H1 (cell line): Measurements from ENCODE around the gene HAND1. TPM values are rescaled to one million over a fixed set of nuclear protein-coding genes. Genes with fewer than 3 reads are reported as not detected.

ENCODE experiments used
- CTCF ChIA-PET: fragments of 300-600 bp; sonication (Branson Sonifier 250); formaldehyde crosslinking; loops from one replicate; lab custom pipeline; 2021; ENCODE audit not compliant: partially characterized antibody; lab: Charles Lee
- POLR2A ChIA-PET: fragments of 300-600 bp; sonication (Branson Sonifier 250); formaldehyde crosslinking; loops from one replicate; lab custom pipeline; 2021; ENCODE audit warnings: inconsistent platforms; ENCODE audit not compliant: partially characterized antibody; lab: Charles Lee
- DNase-seq, 2 experiments: peaks; one replicate each; pipeline versions ENCODE4 v3.0.0 to v3.0.0-alpha.2; 2010 to 2022; ENCODE audit warnings: low spot score in 2 of 2, low read depth in 1 of 2, mixed read lengths in 1 of 2
- FAIRE-seq: peaks from 2 replicates; lab custom pipeline; 2011; peaks lifted over from hg19 to GRCh38; lab: Jason Lieb, UNC
- H2AFZ ChIP-seq: 2 replicates; pipeline ENCODE4 v1.8.1; 2012; ENCODE audit warnings: low read length, inconsistent platforms
- H2AK5ac ChIP-seq: 2 replicates; pipeline ENCODE4 v1.6.1; 2013; ENCODE audit warnings: low read depth, low read length
- H2BK120ac ChIP-seq: replicated peaks from 2 replicates; pipeline ENCODE3; 2013; ENCODE audit warnings: low read depth, low read length, inconsistent platforms
- H2BK12ac ChIP-seq: 2 replicates; pipeline ENCODE4 v1.6.1; 2013; ENCODE audit warnings: low read depth, low read length
- H2BK15ac ChIP-seq: 2 replicates; pipeline ENCODE4 v1.6.1; 2013; ENCODE audit warnings: low read length
- H2BK20ac ChIP-seq: 2 replicates; pipeline ENCODE4 v1.6.1; 2013; ENCODE audit warnings: low read length
- H2BK5ac ChIP-seq: 2 replicates; pipeline ENCODE4 v1.6.1; 2013; ENCODE audit warnings: low read depth, low read length
- H3K14ac ChIP-seq: 2 replicates; pipeline ENCODE4 v1.6.1; 2013; ENCODE audit warnings: inconsistent platforms; ENCODE audit not compliant: insufficient read length
- H3K18ac ChIP-seq: 2 replicates; pipeline ENCODE4 v1.6.1; 2013; ENCODE audit warnings: low read length; ENCODE audit errors: extremely low read depth
- H3K23ac ChIP-seq: 2 replicates; pipeline ENCODE4 v1.6.1; 2013; ENCODE audit warnings: inconsistent platforms; ENCODE audit not compliant: insufficient read length
- H3K23me2 ChIP-seq: 2 replicates; pipeline ENCODE4 v1.6.1; 2013; ENCODE audit warnings: low read depth, low read length
- H3K27ac ChIP-seq: 2 replicates; pipeline ENCODE4 v1.6.1; 2011; ENCODE audit warnings: low read depth, low read length, inconsistent platforms
- H3K27me3 ChIP-seq, 4 experiments: replicated peaks in 1 of 4; 1 replicate in 1 of 4; 2 replicates in 3 of 4; pipeline versions ENCODE4 v1.6.1 to v1.8.1; 2011 to 2013; ENCODE audit warnings: low read length in 3 of 4, mild to moderate bottlenecking in 3 of 4, inconsistent platforms in 2 of 4, mixed read lengths in 2 of 4, moderate library complexity in 1 of 4; ENCODE audit not compliant: control insufficient read depth in 3 of 4, insufficient read depth in 3 of 4; ENCODE audit errors: extremely low read depth in 1 of 4
- H3K36me3 ChIP-seq, 4 experiments: 2 replicates each; pipeline versions ENCODE4 v1.6.1 to v1.8.1; 2011 to 2013; ENCODE audit warnings: mild to moderate bottlenecking in 4 of 4, low read length in 3 of 4, moderate library complexity in 2 of 4, control low read depth in 1 of 4, inconsistent platforms in 1 of 4; ENCODE audit not compliant: insufficient read depth in 4 of 4, control insufficient read depth in 2 of 4
- H3K4ac ChIP-seq: replicated peaks from 2 replicates; pipeline ENCODE3; 2013; ENCODE audit warnings: low read length, low read depth, mixed read lengths, inconsistent platforms; ENCODE audit not compliant: insufficient read length
- H3K4me1 ChIP-seq, 4 experiments: replicated peaks in 1 of 4; 1 replicate in 1 of 4; 2 replicates in 3 of 4; pipeline versions ENCODE4 v1.6.1 to v1.8.1; 2011 to 2013; ENCODE audit warnings: low read length in 3 of 4, inconsistent platforms in 2 of 4, mixed read lengths in 1 of 4; ENCODE audit not compliant: insufficient read depth in 4 of 4, control insufficient read depth in 3 of 4
- H3K4me2 ChIP-seq, 2 experiments: 2 replicates each; pipeline versions ENCODE4 v1.6.1 to v1.8.1; 2011 to 2013; ENCODE audit warnings: low read depth in 2 of 2, low read length in 2 of 2, control low read depth in 1 of 2, inconsistent platforms in 1 of 2, mild to moderate bottlenecking in 1 of 2; ENCODE audit not compliant: insufficient read depth in 1 of 2
- H3K4me3 ChIP-seq, 4 experiments: fragments of 200-600, 300-600 bp in 1 of 4; sonication (generic), shearing (Covaris generic), sonication (Bioruptor Twin) in 1 of 4; 2 replicates each; pipeline versions ENCODE4 v1.5.1 to v1.8.1; 2011 to 2016; ENCODE audit warnings: low read length in 4 of 4, low read depth in 3 of 4, control low read depth in 2 of 4, inconsistent platforms in 2 of 4, mild to moderate bottlenecking in 2 of 4, mixed read lengths in 1 of 4, moderate library complexity in 1 of 4; ENCODE audit not compliant: insufficient read depth in 2 of 4; ENCODE audit errors: extremely low read depth in 1 of 4
- H3K56ac ChIP-seq: replicated peaks from 2 replicates; pipeline ENCODE3; 2013; ENCODE audit warnings: low read depth, mild to moderate bottlenecking, mixed read lengths, low read length, inconsistent platforms; ENCODE audit not compliant: insufficient read length
- H3K79me1 ChIP-seq: 2 replicates; pipeline ENCODE4 v1.6.1; 2013; ENCODE audit warnings: low read depth, low read length, control low read depth
- H3K79me2 ChIP-seq, 2 experiments: 2 replicates each; pipeline versions ENCODE4 v1.6.1 to v1.8.1; 2012 to 2013; ENCODE audit warnings: low read length in 2 of 2, mild to moderate bottlenecking in 2 of 2, inconsistent platforms in 1 of 2; ENCODE audit not compliant: insufficient read depth in 2 of 2, control insufficient read depth in 1 of 2
- H3K9ac ChIP-seq, 4 experiments: replicated peaks in 1 of 4; 1 replicate in 1 of 4; 2 replicates in 3 of 4; pipeline versions ENCODE4 v1.6.1 to v1.8.1; 2011 to 2013; ENCODE audit warnings: low read depth in 3 of 4, low read length in 3 of 4, control low read depth in 2 of 4, mild to moderate bottlenecking in 2 of 4, moderate library complexity in 2 of 4, inconsistent platforms in 1 of 4; ENCODE audit errors: extremely low read depth in 1 of 4
- H3K9me3 ChIP-seq, 2 experiments: 2 replicates each; pipeline versions ENCODE4 v1.6.1 to v1.8.1; 2012 to 2013; ENCODE audit warnings: mild to moderate bottlenecking in 2 of 2, moderate library complexity in 2 of 2, control low read depth in 1 of 2, inconsistent platforms in 1 of 2, low read depth in 1 of 2, low read length in 1 of 2, mixed read lengths in 1 of 2; ENCODE audit not compliant: insufficient read depth in 2 of 2
- H4K20me1 ChIP-seq, 2 experiments: replicated peaks in 1 of 2; 2 replicates each; pipeline versions ENCODE3 to v1.8.1; 2011 to 2013; ENCODE audit warnings: inconsistent platforms in 2 of 2, low read length in 2 of 2, mild to moderate bottlenecking in 1 of 2; ENCODE audit not compliant: insufficient read depth in 2 of 2, control insufficient read depth in 1 of 2
- H4K5ac ChIP-seq: 2 replicates; pipeline ENCODE4 v1.6.1; 2013; ENCODE audit warnings: low read length, low read depth, mixed read lengths, inconsistent platforms; ENCODE audit not compliant: insufficient read length
- H4K8ac ChIP-seq: 2 replicates; pipeline ENCODE4 v1.8.0; 2013; ENCODE audit warnings: mild to moderate bottlenecking, moderate library complexity, low read length, inconsistent platforms; ENCODE audit not compliant: insufficient read depth; ENCODE audit errors: extremely low read depth
- H4K91ac ChIP-seq: replicated peaks from 2 replicates; pipeline ENCODE3; 2013; ENCODE audit warnings: low read length, mixed read lengths, inconsistent platforms; ENCODE audit not compliant: insufficient read length
- SUZ12 ChIP-seq: fragments of 200-600 bp; sonication (generic); IDR thresholded peaks from 2 replicates; pipeline ENCODE4 v1.6.1; 2012; ENCODE audit warnings: mild to moderate bottlenecking, inconsistent platforms, low read length, moderate library complexity, mixed read lengths
- WGBS, 2 experiments: shearing (Covaris generic) in 1 of 2; methylation state at CpG; one replicate each; pipeline versions ENCODE4 v1.1.6 to v1.1.7; 2013 to 2015; ENCODE audit warnings: low lambda C conversion rate in 2 of 2, mixed read lengths in 2 of 2, inconsistent platforms in 1 of 2, low coverage in 1 of 2, missing lambda C conversion rate in 1 of 2; ENCODE audit not compliant: insufficient replicate concordance in 2 of 2, insufficient coverage in 1 of 2, insufficient read length in 1 of 2; ENCODE audit errors: extremely low coverage in 1 of 2, missing lambda C conversion rate in 1 of 2; 5-methylcytosine and 5-hydroxymethylcytosine counted together
- polyA plus RNA-seq, 7 experiments: library from polyadenylated mRNA; depleted of rRNA in 3 of 7; stranded (reverse) in 5 of 7; unstranded in 2 of 7; fragments of >200 nt in 5 of 7; fragments of 200-250 nt in 2 of 7; gene quantifications; 1 replicate in 5 of 7; 2 replicates in 1 of 7; 4 replicates in 1 of 7; pipeline versions ENCODE4 v1.2.1 to v1.2.3, GENCODE V29; 2011 to 2013; ENCODE audit warnings: missing spikeins in 2 of 7, mixed read lengths in 2 of 7
- total RNA-seq: library from RNA; stranded (reverse); fragmentation: NEBNext Ultra II Directional; extraction: Animal tissue kit (Norgen Biotek cat#: 25700); gene quantifications from 2 replicates; pipeline ENCODE4 v1.2.1, GENCODE V29; 2021

Gene HAND1
- total and polyA plus RNA-seq, 2 of the 8 experiments (the other 6 are each of a cell fraction or from before 2014, with no cell fraction given), result 0.06 TPM; not detected in 1

DNA sequence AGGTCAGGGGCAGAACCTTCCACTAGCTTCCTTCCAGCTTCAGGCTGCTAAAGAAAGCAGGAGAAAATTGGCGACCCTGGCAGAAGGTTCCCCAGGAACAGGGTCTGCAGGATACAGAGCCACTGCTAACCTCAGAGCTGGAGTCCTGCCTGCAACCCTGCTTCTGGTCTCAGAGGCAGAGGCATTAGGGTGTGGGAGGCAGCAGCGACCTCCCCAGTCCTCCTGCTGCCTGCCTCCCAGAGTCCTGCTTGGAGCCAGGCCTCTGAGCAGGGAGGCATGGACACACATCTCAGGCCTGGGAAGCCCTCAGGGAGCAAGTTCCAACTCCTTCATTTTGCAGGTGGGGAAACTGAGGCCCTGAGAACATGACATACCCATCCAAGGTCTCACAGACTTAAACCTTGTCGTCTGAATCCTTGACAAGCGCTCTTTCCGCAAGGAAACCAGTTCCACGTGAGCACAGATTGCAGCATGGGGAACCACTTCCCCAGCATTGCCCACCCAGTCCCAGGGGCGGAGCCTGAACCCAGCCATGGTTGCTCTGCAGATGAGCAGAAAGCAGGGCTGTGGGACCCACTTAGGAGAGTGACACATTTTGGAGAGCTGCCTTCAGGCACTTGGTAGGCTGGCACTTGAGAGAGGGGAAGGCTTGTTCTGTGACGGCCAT is 28.2 kb upstream of the HAND1 start:
- FAIRE-seq (no peak), DNase-seq (no peak)
- no peak overlapping the region for H2BK120ac ChIP-seq
- H4K91ac ChIP-seq, result peak overlapping the region; percentile 34
- no peak overlapping the region for H3K4me2 ChIP-seq
- H2BK20ac ChIP-seq, result no peak overlapping the region
- ChIA-PET POLR2A (interaction anchor here (3.0 kb wide), 1 partner anchor 15 kb away, joined by 7 read pairs; no protein-coding TSS in a partner anchor), CTCF (interaction anchor here (0.6 to 7.9 kb wide), 14 partner anchors 13 to 144 kb away, joined by 3 to 87 read pairs (median 4); no protein-coding TSS in a partner anchor)
- peak overlapping the region; percentile 52; the same call in 1 of the 2 replicates for H2AFZ ChIP-seq
- H3K79me2 ChIP-seq, result no peaks in the 10 kb centered on the region
- WGBS, 2 experiments, result 92% methylated on average over 8 of the region's 8 CpGs; no CpG with 5 or more reads in 1 of the 2 experiments
- no peaks in the 10 kb centered on the region for H3K79me1 ChIP-seq
- H3K27me3 ChIP-seq, result no peaks in the 10 kb centered on the region
- no peak overlapping the region for H3K23ac ChIP-seq
- H2BK12ac ChIP-seq, result no peak overlapping the region
- no peak overlapping the region for H3K4me3 ChIP-seq
- H3K4ac ChIP-seq, result no peak overlapping the region
- H3K27ac ChIP-seq, result no peak overlapping the region
- H2BK15ac ChIP-seq, result no peak overlapping the region
- no peak overlapping the region for H2AK5ac ChIP-seq
- H3K14ac ChIP-seq, result no peak overlapping the region
- H3K23me2 ChIP-seq, result no peaks in the 10 kb centered on the region
- H3K18ac ChIP-seq, result no peak overlapping the region
- peaks cover 1 to 7% (median 4%) of the 10 kb centered on the region in 4 experiments; a peak in 4 of 7 replicates for H3K4me1 ChIP-seq
- H3K36me3 ChIP-seq, result no peaks in the 10 kb centered on the region
- no peak overlapping the region for H3K9ac ChIP-seq
- H2BK5ac ChIP-seq, result no peak overlapping the region
- H3K56ac ChIP-seq, result no peak overlapping the region
- H4K8ac ChIP-seq, result no peak overlapping the region
- no peaks in the 10 kb centered on the region for H4K20me1 ChIP-seq
- no peak overlapping the region for H4K5ac ChIP-seq
- no peaks in the 10 kb centered on the region for H3K9me3 ChIP-seq
- TF ChIP-seq SUZ12, result 0 out of 2 replicates have a peak, but pooled peaks have one; percentile 2
